NCI-H2081 (cell line): Measurements from ENCODE around the gene NNMT.

Experiments used
- DNase-seq, 2 experiments: peaks; one replicate each; lab custom pipeline; 2025; lab: John Stamatoyannopoulos, UW

The NNMT gene

DNA sequence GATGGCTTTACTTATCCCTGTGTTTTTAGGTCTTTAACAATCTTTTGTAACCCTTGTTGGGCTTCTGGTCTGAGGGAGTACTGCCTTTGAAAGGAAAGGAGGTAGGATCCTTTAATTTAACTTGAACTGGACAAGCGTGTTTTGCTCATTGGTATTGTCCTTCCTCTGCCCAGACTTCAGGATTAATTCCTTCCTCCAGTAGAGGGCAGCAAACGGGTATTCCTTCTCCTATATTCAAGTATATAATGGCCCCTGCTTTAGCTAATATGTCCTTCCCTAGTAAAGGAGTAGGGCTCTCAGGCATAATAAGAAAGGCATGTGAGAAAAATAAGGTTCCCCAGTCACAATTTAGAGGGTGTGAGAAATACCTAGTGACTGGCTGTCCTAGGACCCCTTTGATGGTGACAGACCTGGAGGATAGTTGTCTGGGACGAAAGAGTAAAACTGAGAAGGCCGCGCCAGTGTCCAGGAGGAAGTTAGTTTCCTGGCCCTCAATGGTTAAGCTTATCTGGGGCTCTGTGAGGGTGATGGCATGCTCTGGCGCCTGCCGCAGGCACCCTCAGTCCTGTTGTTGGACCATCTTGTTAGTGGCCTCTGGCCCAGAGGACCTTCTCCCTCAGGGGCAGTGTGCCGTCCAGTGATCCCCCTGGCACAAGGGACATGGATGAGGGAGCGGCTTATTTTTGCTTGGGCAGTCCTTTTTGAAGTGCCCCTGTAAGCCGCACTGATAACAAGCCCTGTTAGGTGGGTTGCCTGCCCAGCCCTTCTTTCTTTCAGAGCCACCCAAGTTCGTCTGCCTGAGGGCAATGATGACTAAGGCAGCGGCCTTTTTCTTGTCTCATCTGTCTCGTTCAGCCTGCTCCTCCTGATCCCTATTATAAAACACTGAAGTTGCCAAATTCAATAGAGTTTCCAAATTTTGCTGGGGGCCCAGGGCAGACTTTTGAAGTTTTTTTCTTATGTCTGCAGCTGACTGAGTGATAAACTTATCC, 52.3 kb downstream of the NNMT start:
- peak; percentile 51 to 70 for DNase-seq

GRCh38 chr11:114350022-114350421, 53.8 kb downstream of the NNMT start:
- no peak for DNase-seq

- DNase-seq: no peak
Measured at GRCh38 chr11:114353443-114353842, 57.2 kb downstream of the NNMT start.

DNA sequence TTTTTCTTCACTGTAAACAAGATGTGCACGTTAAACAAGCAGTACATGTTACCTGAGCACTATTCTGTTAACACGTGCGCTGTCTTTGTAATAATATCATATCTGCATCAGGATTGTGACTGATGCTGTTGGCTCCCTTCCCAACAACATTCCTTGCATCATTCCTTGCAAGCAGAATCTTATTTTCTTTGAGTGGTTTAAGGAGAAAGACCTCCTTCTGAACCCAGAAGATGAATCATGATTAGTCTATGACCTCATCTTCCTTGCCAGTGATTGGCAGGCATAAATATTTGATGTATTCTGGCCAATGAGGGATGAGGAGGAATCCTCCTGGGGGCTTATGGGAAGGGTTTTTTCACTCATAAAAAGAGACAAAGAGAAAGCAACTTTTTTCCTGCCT, 57.9 kb downstream of the NNMT start:
- DNase-seq: no peak

DNA sequence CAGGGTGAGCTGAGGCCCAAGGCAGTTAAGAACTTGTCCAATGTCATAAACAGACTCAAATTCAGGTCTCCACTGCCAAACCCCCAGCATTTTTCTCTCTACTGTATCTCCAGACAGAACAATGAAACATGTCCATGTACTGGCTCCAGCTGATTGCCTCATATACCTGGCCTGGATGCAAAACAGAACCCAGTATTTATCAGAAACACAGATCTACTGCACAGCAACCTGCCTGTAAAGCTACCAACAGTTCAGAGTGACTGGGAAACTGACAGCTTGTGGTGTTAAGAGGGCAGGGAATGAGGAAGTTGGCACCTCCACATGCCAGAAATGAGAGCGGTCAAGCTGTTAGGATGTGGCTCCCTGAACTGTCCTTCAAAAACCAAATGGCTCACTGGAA, 62.5 kb downstream of the NNMT start:
- no peak for DNase-seq

- DNase-seq: no peak
Measured at GRCh38 chr11:114359342-114359741, 63.1 kb downstream of the NNMT start.

- DNase-seq: no peak
Measured at GRCh38 chr11:114362326-114362725, 66.1 kb downstream of the NNMT start.

DNA sequence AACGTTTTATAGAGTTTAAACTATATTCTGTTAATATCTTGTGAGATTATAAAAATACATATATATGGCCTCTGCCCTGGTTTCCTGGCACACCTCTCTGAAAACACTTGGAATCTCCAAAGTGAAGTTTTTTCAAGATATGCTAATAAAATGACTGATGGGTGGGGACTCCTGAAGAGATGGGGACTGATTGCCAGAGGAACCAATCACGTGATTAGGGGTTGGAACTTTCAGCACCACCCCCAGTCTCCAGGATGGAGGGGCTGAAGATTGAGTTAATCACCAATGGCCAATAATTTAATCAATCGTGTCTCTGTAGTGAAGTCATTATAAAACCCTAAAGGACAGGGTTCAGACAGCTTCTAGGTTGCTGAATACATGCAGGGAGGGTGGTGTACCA, 66.8 kb downstream of the NNMT start:
- no peak for DNase-seq
